Measurements from ENCODE around the gene CAPN14. TPM values are rescaled to one million over a fixed set of nuclear protein-coding genes. Genes with fewer than 3 reads are reported as not detected.

The CAPN14 gene
- total RNA-seq, 1 donor from 2014 or later, result 0.10 TPM

DNA sequence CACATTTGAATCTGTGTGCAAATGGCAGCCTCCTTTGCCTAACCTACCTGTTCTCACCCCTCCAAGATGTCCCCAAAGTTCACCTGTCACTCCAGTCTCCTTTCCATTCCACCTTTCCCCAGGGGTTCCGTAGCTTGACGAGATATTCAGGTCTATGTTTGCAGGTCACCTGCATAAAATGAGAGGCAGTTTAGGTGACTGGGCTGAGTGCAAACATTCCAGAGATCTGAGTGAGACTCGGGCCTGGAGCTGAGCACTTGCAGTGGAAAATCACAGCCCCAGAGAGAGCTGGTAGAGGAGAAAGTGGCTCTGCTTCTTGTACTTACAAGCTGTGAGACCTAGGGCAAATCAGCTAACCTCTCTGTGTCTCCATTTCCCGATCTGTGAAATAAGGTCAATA lies 20.1 kb downstream of the CAPN14 start:
- Mint-ChIP-seq H3K9me3 (ENCODE audit: low read depth) (peaks cover 3% of the 10 kb centered on the region), H3K27me3 (ENCODE audit: low read depth) (peaks cover 13% of the 10 kb centered on the region), H3K36me3 (ENCODE audit: low read depth) (no peaks in the 10 kb centered on the region), H3K4me3 (ENCODE audit: unreplicated experiment) (no peak overlapping the region), H3K4me1 (ENCODE audit: low read depth) (no peaks in the 10 kb centered on the region), H3K27ac (ENCODE audit: unreplicated experiment) (no peak overlapping the region)
- TF ChIP-seq, protein P1, sequence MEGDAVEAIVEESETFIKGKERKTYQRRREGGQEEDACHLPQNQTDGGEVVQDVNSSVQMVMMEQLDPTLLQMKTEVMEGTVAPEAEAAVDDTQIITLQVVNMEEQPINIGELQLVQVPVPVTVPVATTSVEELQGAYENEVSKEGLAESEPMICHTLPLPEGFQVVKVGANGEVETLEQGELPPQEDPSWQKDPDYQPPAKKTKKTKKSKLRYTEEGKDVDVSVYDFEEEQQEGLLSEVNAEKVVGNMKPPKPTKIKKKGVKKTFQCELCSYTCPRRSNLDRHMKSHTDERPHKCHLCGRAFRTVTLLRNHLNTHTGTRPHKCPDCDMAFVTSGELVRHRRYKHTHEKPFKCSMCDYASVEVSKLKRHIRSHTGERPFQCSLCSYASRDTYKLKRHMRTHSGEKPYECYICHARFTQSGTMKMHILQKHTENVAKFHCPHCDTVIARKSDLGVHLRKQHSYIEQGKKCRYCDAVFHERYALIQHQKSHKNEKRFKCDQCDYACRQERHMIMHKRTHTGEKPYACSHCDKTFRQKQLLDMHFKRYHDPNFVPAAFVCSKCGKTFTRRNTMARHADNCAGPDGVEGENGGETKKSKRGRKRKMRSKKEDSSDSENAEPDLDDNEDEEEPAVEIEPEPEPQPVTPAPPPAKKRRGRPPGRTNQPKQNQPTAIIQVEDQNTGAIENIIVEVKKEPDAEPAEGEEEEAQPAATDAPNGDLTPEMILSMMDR (IDR thresholded peaks at IDR 0.05), result no peak
- no peak for DNase-seq (ENCODE audit: low spot score)

DNA sequence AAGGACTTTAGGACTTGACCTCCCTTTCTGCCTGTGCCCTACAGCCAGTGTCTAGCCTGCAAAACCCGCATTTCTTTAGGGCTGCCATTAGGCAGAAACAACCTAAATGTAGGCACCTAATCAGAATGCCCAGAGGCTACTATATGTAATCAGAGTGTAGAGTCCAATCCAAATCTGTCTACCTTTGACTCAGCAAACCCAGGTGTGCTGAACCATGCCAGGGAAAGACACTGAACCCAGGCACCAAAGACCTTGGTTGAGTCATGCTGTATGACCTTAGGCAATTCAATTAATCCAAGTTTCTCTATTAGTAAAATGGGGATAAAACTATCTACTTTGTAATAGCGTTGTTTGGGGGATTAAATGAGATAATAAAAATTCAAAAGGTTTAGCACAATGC lies 20.7 kb downstream of the CAPN14 start:
- no peak overlapping the region for H3K27ac Mint-ChIP-seq (ENCODE audit: unreplicated experiment)
- H3K4me3 Mint-ChIP-seq (ENCODE audit: unreplicated experiment), result no peak overlapping the region
- DNase-seq (ENCODE audit: low spot score), result no peak
- no peaks in the 10 kb centered on the region for H3K4me1 Mint-ChIP-seq (ENCODE audit: low read depth)
- H3K9me3 Mint-ChIP-seq (ENCODE audit: low read depth), result peaks cover 3% of the 10 kb centered on the region
- H3K27me3 Mint-ChIP-seq (ENCODE audit: low read depth), result peaks cover 13% of the 10 kb centered on the region
- TF ChIP-seq, protein P1 (IDR thresholded peaks at IDR 0.05), result no peak
- no peaks in the 10 kb centered on the region for H3K36me3 Mint-ChIP-seq (ENCODE audit: low read depth)

DNA sequence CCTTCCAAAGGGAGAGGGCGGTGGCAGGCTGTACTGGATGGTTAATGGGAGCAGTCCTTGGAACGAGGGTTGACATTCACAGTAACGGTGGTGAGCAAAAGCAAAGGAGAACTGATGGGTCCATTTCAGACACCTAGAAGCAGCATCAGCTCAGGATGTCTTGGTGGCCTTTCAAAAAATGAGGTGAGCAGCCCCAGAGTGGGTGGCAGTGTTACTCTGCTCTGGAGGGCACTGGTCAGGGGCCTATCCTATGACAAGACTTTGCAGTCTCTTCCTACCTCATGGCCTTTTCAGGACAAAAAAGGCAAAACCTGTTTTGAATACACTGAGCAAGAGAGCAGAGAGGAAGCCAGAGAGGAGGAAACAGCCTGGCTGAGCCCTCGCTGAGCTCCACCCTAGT lies 23.5 kb downstream of the CAPN14 start:
- H3K36me3 Mint-ChIP-seq (ENCODE audit: low read depth), result no peaks in the 10 kb centered on the region
- TF ChIP-seq, protein P1 (IDR thresholded peaks at IDR 0.05), result no peak
- H3K4me3 Mint-ChIP-seq (ENCODE audit: unreplicated experiment), result no peak overlapping the region
- peaks cover under 1% of the 10 kb centered on the region for H3K9me3 Mint-ChIP-seq (ENCODE audit: low read depth)
- H3K27me3 Mint-ChIP-seq (ENCODE audit: low read depth), result peaks cover 18% of the 10 kb centered on the region
- H3K4me1 Mint-ChIP-seq (ENCODE audit: low read depth), result no peaks in the 10 kb centered on the region
- no peak for DNase-seq (ENCODE audit: low spot score)
- no peak overlapping the region for H3K27ac Mint-ChIP-seq (ENCODE audit: unreplicated experiment)

DNA sequence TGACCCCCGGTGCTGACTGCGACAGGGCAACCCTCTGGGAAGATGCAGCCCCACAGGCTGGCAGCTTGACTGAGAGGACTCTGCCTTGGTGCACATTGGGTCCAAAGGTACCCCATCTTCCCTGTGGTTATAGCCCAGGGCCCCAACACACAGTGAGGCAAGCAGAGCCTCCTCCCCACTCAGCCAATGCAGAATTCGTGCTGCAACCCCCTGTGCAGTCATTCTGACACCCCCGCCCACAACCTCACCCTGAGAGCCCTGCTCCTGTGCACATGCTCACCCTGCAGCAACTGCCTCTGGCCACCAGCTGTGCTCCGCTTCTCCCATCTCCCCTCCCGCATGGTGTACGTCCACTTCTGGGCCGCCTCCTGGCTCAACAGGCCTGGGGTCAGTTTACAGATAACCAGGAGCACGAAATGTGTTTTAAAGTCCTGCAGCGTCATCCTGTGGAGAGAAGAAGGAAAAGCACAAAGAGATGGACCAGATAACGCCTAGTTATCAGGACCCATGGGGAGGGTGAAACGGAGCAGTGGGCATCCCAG lies 24.4 kb downstream of the CAPN14 start:
- Mint-ChIP-seq H3K27ac (ENCODE audit: unreplicated experiment) (no peak overlapping the region), H3K36me3 (ENCODE audit: low read depth) (no peaks in the 10 kb centered on the region), H3K9me3 (ENCODE audit: low read depth) (no peaks in the 10 kb centered on the region), H3K4me3 (ENCODE audit: unreplicated experiment) (no peak overlapping the region), H3K27me3 (ENCODE audit: low read depth) (peaks cover 20% of the 10 kb centered on the region), H3K4me1 (ENCODE audit: low read depth) (no peaks in the 10 kb centered on the region)
- TF ChIP-seq, protein P1 (IDR thresholded peaks at IDR 0.05), result no peak
- no peak for DNase-seq (ENCODE audit: low spot score)

DNA sequence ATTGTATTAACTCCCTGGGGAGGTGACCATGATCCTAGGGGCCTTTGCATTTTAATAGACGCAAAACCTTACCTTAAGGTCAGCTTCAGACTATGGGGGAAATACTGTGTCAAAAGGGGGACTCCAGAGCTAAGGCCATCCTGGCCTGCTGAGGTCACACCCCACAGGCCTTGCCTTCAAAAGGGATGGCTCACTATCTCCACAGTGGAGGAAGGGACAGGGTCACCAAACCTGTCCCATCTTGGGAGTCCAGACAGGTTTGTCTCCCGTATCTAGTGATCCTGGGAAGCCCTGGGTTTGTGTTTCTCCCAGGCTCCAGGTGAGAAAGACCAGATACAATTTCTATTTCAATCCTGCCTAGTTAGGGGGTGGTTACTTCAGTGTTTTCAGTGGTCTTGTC lies 24.9 kb downstream of the CAPN14 start:
- Mint-ChIP-seq H3K27ac (ENCODE audit: unreplicated experiment) (no peak overlapping the region), H3K4me3 (ENCODE audit: unreplicated experiment) (no peak overlapping the region), H3K36me3 (ENCODE audit: low read depth) (no peaks in the 10 kb centered on the region), H3K27me3 (ENCODE audit: low read depth) (peaks cover 24% of the 10 kb centered on the region), H3K9me3 (ENCODE audit: low read depth) (no peaks in the 10 kb centered on the region), H3K4me1 (ENCODE audit: low read depth) (no peaks in the 10 kb centered on the region)
- TF ChIP-seq, protein P1 (IDR thresholded peaks at IDR 0.05), result no peak
- no peak for DNase-seq (ENCODE audit: low spot score)
